ENCODE results near the gene SIRPA. TPM values are rescaled to one million over a fixed set of nuclear protein-coding genes. Genes with fewer than 3 reads are reported as not detected.

SIRPA gene
- total and polyA plus RNA-seq, 3 experiments from 2014 or later = 0.53 to 0.66 TPM; not detected in 1

Other genes starting within 250 kb of the SIRPA start
- gene SIRPG, start 237.6 kb upstream of the SIRPA start, total RNA-seq = 10 to 100 TPM in 1 of 2 experiments, 1 to 10 TPM in 1; 9.3 to 11.7 TPM
- 149 TPM for gene SIRPG, start 237.6 kb upstream of the SIRPA start, polyA plus RNA-seq
- gene PDYN, start 98.7 kb downstream of the SIRPA start, total RNA-seq = not detected
- gene PDYN, start 98.7 kb downstream of the SIRPA start, polyA plus RNA-seq = not detected
- gene STK35, start 206.4 kb downstream of the SIRPA start, total RNA-seq = 10 to 100 TPM; 21.1 to 21.4 TPM
- gene STK35, start 206.4 kb downstream of the SIRPA start, polyA plus RNA-seq = 5.5 TPM